NK-92 treated with Interleukin-12 subunit alpha and Interleukin-12 subunit beta, amount 100 ng/mL, for 24 hours (cell line): ENCODE results near the gene RTBDN.
"Not testable (repeated sequence)": the region's sequence is repeated elsewhere in the genome, so short reads cannot be mapped to it uniquely, and the experiment has no call there.

Source experiments
- DNase-seq: peaks from one replicate; lab custom pipeline; 2025; lab: John Stamatoyannopoulos, UW

The RTBDN gene

DNA sequence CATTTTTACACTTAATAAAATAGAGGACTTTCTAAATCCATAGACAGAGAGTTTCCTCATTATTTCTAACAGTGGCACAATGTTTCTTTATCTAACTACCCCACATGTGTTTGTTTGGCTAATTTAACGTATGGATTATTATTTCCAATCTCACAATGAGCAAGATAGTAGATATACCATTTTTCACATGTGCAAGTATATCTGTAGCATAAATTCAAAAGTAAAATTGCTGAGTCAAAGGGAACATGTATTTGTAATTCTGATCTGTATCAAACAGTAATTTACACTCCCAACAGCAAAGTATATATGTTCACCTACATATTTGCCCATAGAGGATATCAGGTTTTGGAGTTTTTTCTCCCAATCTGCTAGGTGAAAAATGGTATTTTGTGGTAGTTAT lies 22.3 kb upstream of the RTBDN start:
- DNase-seq, result no peak

DNA sequence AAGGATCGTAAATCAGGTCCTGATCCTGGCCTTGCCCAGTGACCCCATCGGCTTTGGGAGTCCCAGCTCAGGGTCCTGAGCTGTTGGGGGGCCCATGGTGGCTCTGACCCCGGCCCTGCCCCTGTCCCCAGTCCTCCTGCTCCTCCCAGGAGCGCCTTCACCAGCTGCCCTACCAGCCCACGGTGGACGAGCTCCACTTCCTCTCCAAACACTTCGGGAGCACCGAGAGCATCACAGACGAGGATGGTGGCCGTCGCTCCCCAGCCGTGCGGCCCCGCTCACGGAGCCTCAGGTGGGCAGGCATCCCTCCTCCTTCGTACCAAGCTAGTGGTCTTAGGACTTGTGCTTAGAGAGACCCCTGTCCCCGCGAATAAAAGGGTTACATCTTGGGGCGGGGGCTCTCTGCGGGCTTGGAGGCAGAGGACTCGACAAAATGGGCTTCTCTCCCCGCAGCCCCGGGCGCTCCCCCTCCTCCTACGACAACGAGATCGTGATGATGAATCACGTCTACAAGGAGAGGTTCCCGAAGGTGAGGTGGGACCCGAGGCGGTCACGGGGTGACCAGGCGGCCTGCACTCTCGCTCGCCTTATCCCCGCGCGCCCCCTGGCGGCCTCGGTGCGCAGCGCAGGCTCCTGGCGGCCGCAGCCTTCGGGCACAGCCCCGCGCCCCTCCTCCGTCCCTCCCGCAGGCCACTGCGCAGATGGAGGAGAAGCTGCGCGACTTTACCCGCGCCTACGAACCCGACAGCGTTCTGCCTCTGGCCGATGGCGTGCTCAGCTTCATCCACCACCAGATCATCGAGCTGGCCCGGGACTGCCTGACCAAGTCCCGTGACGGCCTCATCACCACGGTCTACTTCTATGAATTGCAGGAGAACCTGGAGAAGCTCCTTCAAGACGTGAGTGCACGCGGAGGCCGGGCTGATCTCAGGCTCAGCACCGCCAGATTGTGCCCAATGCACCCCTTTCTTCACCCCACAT lies 13.1 kb upstream of the RTBDN start:
- peak; percentile 67 for DNase-seq

DNA sequence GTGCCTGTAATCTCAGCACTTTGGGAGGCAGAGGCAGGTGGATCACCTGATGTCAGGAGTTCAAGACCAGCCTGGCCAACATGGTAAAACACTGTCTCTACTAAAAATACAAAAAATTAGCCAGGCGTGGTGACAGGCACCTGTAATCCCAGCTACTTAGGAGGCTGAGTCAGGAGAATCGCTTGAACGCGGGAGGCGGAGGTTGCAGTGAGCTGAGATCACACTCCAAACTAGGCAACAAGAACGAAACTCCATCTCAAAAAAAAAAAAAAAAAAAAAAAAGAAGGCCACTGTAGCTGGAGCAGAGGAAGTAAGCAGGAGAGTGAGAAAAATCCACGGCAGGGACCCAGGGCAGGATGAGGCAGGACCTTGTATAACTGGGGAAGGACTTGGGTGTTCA lies 12.2 kb upstream of the RTBDN start:
- not testable (repeated sequence) for DNase-seq

DNA sequence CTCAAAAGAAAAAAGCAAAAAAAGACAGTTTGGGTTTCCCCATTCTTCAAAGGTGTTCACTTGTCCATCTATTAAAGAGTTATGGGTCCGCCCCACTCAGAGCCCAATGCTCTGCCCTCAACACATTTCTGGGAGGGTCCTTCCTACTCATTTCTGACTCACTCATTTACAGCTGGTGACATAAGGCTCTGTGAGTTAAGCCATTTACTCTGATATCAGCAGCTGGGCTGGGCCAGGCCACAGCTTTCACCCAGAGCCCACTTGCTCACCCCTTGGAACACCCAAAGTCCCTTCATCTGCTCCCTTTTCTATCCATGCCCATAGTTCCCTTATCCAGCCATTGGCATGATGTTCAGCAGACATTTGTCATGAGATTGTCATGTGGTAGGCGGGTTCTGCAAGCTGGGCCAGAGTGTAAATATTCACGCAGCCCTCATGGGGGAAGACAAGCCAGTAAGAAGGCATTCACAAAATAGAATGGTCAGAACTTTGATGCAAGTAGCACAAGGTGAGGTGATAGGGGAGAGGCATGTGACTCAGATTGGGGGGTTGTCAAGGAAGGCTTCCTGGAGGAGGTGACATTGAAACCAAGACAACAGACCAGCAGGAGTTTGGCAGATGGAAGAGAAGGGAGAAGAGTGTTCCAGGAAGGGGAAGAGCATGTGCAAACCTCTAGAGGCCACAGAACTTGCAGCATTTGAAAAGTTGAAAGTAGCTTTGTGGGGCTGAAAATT lies 9.8 kb upstream of the RTBDN start:
- DNase-seq, result no peak

DNA sequence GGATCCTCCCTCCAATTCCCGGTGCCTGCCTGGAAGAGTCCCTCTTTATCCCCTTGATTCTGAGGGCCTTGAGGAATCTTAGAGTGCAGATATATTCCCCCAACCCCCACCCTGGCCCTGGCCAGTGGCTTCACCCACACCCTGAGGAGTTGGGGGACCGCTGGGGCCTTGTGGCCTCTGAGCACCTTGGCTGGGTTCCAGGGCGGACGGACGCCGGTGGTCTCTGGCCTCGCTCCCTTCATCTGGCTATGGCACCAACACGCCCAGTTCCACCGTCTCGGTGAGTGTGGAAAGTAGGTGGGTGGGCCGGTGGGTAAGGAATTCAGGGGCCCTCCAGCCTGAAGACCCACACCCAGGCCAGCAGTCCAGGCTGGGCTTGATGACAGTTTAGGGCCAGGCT lies 8.9 kb upstream of the RTBDN start:
- no peak for DNase-seq

DNA sequence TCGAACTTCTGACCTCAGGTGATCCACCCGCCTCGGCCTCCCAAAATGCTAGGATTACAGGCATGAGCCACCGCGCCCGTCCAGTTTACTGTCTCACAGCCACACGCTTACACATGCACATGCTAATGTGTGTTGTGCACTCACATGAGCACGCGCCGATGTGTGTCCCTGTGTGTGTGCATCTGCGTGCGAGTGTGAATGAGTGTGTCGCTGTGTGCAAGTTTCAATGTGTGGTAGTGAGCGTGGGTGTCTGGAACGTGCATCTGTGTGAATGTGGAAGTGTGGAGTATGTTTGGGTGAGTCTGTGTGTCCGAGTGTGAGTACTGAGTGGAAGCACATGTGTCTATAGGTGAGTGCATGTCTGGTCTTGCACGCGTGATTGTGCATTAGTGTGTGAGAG lies 8.1 kb upstream of the RTBDN start:
- DNase-seq, result no peak

DNA sequence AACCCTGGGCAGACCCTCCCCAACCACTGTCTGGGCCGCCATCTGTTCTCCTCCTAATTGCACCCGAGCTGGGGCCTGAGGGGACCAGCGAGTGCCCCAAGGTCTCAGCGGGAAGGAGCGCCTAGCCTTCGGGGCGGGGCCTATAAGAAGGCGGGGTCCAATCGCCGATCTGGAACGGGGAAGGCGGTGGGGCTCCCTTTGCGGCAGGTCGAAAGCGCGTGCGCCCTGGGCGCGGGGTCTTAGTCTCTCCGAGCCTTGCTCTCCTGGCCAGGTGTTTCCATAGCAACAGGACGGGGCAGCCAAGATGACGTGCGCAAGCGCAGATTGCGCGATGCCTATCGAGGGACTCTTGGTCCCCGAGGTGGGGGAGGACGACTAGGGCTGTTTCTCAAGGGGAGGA lies 6.7 kb upstream of the RTBDN start:
- no peak for DNase-seq

DNA sequence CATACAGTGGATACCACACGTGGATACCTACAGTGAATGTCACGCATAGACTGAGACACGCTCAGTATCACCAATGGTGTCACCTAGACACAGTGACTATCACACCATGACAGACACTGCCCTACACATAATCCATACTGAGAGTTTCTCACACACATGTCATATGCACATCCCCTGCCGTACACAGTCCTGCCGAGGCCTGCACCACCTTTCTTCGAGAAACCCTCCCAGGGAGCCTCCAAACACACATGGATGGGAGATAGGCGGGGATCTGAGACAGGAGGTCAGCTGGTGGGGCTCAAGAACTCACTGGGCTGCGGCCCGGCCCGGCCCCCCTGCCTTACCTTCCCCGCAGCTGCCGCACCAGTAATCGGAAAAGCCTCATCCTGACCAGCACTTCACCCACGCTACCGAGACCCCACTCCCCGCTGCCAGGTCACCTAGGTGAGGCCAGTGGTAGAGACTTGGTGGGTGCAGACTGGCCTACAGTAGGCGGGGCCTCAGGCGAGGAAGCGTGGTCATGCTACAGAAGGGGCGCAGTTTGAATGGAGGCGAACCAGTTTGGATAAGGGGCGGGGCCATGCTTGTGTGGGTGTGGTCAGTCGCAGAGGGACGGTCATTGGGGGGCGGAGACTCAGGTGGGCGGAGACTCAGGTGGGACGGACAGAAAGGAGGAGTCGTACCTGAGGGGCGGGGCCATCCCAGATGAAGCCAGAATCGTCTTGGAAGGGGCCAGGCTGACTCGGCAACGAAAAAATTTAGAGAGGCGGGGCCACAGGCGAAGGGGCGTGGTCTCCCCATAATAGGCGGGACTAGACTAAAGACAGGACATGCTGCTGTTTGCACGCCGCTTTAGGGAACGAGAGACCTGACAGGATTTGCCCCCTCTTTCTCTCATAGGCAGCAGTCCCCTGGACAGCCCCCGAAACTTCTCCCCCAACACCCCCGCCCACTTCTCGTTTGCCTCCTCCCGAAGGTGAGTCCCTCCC lies 6.0 kb upstream of the RTBDN start:
- DNase-seq, result no peak

DNA sequence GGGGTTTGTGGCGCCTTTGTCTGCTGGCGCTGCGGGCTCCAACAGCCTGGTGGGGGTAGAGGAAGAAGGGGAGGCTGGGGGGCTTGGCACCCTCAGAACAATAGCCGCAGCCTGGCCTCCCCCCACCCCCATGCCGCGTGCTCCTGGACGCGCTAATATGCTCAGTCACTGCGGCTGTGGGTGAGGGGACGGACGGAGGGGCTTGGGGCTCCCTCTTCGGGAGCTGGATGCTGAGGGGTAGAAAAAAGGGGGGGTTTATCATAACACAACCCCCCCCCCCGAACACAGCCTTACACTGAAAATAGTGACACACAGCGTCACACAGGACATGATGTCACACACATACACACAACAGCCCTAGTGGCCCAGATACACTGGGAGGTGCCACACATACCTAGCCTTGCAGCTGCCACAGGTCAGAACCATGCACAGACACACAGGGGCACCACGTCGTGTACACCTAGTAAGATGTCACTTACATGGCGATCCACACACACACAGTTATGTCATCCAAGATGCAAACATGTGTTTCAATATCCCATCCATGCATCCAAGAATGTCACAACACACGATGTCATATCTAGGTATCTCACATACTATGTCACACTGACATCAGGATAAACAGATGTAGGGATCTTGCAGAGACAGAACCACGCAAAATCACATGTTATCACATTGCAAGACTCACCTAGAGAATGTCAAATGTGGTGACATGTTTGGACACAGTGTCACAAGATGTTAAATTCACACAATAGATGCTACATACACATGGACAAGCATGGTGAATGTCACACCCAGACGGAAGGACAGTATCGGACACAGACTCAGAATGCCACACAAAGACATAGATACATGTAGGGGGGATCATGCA lies 4.7 kb upstream of the RTBDN start:
- no peak for DNase-seq

DNA sequence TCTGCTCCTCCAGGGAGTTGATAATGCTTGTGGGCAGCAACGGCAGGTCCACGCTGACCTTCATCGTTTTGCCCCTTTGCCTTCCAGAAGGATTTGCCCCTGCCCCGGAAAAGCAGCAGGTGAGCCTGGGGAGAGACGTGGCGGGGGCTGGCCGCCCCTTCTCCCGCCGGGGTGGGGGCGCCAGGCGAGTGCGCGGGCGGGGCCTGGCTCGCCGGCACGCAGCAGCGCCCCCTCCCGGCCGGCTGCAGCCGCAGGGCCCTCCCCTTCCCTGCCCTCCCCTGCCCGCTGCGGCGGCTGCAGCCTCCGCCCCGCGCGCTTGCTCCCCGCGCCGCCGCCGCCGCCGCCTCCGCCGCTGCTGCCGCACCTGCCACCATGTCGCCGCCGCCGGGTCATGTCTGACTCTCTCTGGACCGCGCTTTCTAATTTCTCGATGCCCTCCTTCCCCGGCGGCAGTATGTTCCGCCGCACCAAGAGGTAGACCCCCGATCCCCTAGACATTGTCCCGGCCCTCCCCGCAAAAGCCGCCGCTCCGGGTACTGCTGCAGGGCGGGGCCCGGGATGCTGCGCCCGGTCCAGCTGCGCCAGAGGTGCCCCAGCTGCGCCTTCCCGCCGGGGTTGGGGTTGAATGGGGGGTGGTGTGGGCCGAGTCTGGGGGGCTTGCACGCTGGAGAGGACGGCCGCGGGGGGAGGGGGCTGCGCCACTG lies 4.0 kb upstream of the RTBDN start, which contains the start of gene MAST1:
Gene MAST1 (plus strand): TSS at position 334 of the 704 bp plus-strand sequence. CDS start 58 bp downstream, at position 392.
- no peak for DNase-seq

DNA sequence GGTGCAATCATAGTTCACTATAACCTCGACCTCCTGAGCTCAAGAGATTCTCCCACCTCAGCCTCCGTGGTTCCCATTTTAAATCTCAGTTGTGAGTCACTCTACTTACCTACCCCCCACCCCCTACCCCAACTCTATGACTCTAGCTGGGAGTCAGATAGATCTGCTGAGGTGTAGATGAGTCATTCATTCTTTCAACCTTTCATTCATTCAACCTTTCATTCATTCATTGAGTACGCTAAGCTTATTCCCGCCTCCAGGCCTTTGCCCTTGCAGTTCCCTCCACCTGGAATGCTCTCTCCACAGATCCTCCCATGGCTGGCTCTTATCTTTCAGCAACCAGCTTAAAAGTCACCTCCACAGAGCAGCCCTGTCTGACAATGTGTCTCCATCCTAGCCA lies 2.8 kb upstream of the RTBDN start:
- DNase-seq, result no peak

DNA sequence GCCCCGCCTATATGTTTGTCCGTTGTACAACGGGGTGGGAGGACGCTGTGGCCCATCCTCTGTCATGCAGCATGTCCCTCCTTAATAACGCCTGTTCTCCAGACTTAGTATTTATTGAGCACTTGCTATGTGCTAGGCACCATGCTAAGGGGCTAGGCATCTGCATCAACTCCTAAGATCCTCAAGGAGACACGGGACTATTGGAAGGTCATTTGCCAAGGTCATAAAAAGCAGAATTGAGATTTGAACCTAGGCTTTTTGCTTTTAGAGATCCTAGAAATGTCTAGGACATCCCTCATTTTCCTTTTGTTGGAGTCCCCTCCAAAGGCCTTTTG lies 2.1 kb upstream of the RTBDN start:
- DNase-seq, result no peak

DNA sequence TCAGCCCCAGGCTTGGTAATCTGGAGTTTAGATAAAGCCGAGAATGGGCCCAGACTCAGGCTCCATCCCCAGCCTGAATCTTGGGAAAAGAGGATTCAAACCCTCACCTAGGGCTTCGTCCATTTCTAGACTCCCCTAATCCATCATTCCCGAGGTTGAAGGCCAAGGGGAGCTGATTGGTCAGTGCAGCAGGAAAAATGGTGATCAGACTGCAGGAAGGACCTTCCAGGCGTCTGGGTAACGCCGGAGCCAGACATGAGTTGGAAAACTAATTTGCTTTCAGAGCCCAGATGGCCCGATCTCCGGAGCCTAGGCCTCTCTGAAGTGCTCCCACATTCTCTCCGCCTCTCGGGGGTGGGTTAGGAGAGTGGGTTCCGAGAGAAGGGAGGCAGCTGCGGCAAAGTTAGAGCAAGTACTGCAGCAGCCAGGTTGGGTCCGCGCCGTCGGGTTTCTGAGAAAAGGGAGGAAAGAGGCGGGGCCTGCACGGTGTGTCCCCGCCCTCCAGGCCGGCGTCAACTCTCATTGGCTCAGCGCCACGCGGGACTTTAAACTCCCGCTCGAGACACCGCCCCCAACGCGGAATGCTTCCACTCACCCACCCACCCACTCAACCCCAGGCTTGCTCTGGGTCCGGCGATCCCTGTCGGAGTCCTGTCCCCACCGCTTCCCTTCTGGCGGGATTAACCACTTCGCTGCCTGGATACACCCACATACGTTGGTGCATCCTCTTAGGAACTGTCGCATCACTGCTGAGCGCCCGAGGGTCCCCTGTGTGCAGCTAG lies 788 bp upstream of the RTBDN start:
- DNase-seq, result no peak

DNA sequence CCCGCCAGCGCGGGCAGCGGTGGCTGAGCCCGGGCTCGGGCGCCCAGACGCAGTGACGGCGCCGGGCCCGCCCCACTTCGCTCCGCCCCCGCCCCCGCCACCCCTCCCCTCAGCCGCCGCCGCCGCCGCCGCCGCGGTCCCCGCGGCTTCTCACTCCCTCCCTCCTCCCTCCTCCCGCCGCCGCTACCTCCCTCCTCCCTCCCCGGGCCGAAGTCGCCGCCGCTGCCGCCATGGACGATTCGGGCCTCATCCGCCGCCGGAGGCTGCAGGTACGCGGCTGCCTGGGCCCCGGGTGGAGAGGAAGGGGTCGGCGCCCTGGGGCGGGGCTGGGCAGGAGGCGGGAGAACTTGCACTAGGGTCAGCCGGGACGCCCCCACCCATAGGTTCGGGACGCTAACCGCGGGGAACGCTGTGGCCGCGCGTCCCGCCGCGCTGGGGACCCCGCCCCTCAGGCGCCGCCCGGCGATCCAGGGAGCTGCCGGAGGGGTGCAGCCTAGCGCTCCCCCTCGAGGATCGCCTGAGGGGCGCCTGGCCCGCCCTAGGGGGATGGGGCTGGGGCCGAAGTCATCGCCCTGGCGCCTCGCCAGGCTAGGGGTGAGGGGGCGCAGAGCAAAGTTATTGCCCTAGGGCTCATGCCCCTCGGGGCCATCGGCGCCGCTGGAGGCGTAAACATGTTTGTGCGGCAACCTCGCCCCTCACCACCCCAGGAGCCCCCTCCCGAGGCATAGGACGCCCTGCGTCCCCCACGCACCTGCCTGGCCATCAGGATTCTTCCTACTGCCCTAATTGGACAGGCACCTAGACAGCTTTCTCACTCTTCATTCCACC lies 427 bp downstream of the RTBDN start:
- DNase-seq, result no peak

DNA sequence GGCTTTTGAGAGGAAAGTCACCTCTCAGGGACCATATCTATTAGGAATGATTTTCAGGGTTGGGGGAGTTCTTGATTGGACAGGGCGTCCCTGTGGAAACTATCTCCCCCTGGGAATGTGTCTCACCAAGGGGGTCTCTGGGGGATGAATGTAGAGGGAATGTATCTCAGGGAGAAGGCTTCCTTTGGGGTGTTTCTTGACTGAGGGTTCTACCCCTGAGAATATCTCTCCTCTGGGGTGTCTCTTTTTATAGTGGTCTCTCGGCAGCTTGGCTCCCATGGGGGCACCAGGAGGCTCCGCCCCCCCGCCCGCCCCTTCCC lies 1.0 kb downstream of the RTBDN start:
- no peak for DNase-seq

DNA sequence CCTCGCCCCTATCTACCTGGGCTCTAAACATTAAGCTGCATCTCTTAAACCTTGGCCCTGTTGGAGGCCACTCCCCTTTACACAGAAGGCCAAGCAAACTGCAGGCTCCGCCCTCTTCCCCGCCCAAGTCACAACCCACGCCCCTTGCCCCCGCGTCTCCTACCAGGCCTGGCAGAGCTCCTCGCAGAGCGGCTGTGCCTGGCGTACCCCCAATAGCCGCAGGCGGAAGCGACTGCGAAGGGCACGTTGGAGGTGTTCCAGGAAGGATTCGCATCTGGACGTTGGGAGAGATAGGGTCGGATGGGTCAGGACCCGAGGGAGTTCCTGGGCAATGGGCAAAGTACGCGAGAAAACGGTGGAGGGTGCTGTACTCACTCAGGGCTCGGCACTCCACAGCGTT lies 5.9 kb downstream of the RTBDN start:
- no peak for DNase-seq

DNA sequence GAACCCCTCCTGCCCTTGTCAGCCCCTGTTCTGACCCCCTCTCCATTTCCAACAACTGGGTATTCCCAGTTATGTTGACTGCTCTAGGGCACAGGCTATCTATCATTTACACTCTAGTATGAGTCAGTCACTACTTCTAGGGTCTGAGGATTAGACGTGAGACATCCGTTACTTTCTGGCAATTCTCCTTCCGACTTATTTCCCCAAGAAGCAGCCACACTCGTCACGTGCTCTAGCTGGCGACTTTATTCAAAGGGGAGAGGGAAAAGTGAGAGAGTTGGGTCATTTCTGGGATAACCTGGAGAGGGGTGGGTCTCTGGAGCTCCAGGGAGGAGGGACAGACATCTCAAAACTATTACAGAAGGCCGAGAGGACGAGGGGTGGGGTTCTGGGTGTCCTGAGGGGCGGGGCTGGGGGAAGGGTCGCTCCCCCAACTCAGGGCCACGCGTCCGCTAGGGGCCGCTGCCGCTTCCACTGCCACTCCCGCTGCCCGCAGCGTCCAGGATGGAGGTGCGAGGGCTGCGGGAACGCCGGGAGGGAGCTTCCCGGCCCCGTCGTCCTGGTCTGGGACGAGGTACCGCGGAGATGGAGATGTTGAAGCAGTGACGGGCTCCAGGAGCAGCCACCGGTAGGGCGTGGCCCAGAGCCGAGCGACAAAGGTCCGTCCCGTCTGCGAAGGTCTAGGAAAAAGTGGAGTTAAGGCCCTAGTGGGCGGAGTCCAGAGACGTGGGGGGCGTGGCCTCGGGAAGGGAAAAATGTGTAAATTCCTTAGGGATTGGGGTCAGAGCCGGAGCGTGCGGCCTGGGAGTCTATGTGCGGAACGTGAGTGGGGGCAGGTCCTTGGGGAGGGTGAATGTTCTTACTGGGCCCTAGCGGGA lies 8.9 kb downstream of the RTBDN start:
- DNase-seq, result no peak

DNA sequence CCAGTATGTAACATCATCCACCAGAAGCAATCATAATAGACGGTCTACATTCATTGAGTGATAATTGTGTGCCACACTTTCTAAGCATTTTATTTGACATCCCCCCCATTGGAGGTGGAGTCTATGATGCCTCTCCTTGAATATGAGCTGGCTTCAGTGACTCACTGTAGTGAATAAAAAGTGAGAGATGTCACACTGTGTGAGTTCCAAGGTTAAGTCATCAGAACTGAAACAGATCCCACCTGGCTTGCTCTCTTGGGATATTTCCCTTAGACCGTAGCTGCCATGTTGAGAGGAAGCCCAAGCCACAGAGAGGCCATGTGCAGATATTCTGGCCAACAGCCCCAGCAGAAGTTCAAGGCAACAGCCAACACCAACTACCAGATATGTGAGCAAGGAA lies 12.6 kb downstream of the RTBDN start:
- DNase-seq, result no peak
